Ishikawa (cell line): ENCODE results near the gene HLCS.

ENCODE experiments used
- CEBPB ChIP-seq: IDR thresholded peaks from 2 replicates; pipeline ENCODE4 v1.6.1; 2012
- CREB1 ChIP-seq: IDR thresholded peaks from 2 replicates; pipeline ENCODE4 v1.6.1; 2012; ENCODE audit warnings: low read depth
- EGR1 ChIP-seq: IDR thresholded peaks from 2 replicates; pipeline ENCODE4 v1.6.1; 2012
- EP300 ChIP-seq: IDR thresholded peaks from 2 replicates; pipeline ENCODE4 v1.6.1; 2012; ENCODE audit warnings: borderline replicate concordance
- FOXM1 ChIP-seq: IDR thresholded peaks from 2 replicates; pipeline ENCODE4 v1.6.1; 2012; ENCODE audit warnings: low read depth, borderline replicate concordance
- MAX ChIP-seq: IDR thresholded peaks from 2 replicates; pipeline ENCODE4 v1.6.1; 2012
- NFIC ChIP-seq: IDR thresholded peaks from 2 replicates; pipeline ENCODE4 v1.6.1; 2012
- RAD21 ChIP-seq: IDR thresholded peaks from 2 replicates; pipeline ENCODE4 v1.6.1; 2012; ENCODE audit warnings: low read depth
- TAF1 ChIP-seq: IDR thresholded peaks from 2 replicates; pipeline ENCODE4 v1.6.1; 2012; ENCODE audit warnings: low read depth, mild to moderate bottlenecking
- TCF12 ChIP-seq: IDR thresholded peaks from 2 replicates; pipeline ENCODE4 v1.6.1; 2012; ENCODE audit warnings: low read depth
- TEAD4 ChIP-seq: IDR thresholded peaks from 2 replicates; pipeline ENCODE4 v1.6.1; 2012
- USF1 ChIP-seq: IDR thresholded peaks from 2 replicates; pipeline ENCODE4 v1.6.1; 2012
- YY1 ChIP-seq: IDR thresholded peaks from 2 replicates; pipeline ENCODE4 v1.6.1; 2012; ENCODE audit warnings: low read depth
- ZBTB7A ChIP-seq: IDR thresholded peaks from 2 replicates; pipeline ENCODE4 v1.6.1; 2012; ENCODE audit warnings: low read depth
- TF ChIP-seq, protein P1 (sequence below): IDR thresholded peaks from 2 replicates; pipeline ENCODE4 v1.6.1; 2012; ENCODE audit warnings: low read depth, mild to moderate bottlenecking

Gene HLCS

DNA sequence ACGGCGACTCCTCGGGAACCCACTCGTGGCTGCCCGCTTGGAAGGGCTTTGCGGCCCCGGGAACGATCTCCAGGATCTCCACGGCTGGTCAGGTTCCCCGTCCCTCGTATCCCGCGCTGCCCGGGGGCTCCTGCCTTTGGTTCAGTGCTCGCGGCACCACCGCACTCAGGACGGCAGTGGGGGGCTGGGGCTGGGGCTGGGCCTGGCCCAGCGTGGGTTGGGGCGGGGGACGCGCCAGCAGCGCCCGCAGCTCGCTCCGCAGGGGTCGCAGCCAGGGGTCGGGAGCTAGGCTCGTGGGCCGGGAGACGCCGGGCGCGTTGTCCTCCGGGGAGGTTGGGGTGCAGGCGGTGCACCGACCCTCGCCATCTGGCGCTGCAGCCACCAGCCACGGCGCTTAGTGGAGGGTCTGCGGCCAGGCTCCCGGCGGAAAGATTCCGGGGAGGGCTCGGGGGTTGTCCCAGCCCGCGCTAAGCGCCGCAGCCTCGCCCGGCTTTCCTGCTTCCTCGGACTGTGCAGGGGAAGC lies 258.6 kb downstream of the HLCS start:
- TF ChIP-seq MAX (no peak), EP300 (no peak), TCF12 (no peak), NFIC (no peak), RAD21 (no peak), YY1 (no peak), CEBPB (no peak), FOXM1 (no peak), EGR1 (no peak), USF1 (no peak), TAF1 (no peak), TEAD4 (no peak), ZBTB7A (no peak), CREB1 (no peak)
- TF ChIP-seq, protein P1, sequence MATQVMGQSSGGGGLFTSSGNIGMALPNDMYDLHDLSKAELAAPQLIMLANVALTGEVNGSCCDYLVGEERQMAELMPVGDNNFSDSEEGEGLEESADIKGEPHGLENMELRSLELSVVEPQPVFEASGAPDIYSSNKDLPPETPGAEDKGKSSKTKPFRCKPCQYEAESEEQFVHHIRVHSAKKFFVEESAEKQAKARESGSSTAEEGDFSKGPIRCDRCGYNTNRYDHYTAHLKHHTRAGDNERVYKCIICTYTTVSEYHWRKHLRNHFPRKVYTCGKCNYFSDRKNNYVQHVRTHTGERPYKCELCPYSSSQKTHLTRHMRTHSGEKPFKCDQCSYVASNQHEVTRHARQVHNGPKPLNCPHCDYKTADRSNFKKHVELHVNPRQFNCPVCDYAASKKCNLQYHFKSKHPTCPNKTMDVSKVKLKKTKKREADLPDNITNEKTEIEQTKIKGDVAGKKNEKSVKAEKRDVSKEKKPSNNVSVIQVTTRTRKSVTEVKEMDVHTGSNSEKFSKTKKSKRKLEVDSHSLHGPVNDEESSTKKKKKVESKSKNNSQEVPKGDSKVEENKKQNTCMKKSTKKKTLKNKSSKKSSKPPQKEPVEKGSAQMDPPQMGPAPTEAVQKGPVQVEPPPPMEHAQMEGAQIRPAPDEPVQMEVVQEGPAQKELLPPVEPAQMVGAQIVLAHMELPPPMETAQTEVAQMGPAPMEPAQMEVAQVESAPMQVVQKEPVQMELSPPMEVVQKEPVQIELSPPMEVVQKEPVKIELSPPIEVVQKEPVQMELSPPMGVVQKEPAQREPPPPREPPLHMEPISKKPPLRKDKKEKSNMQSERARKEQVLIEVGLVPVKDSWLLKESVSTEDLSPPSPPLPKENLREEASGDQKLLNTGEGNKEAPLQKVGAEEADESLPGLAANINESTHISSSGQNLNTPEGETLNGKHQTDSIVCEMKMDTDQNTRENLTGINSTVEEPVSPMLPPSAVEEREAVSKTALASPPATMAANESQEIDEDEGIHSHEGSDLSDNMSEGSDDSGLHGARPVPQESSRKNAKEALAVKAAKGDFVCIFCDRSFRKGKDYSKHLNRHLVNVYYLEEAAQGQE, result no peak

DNA sequence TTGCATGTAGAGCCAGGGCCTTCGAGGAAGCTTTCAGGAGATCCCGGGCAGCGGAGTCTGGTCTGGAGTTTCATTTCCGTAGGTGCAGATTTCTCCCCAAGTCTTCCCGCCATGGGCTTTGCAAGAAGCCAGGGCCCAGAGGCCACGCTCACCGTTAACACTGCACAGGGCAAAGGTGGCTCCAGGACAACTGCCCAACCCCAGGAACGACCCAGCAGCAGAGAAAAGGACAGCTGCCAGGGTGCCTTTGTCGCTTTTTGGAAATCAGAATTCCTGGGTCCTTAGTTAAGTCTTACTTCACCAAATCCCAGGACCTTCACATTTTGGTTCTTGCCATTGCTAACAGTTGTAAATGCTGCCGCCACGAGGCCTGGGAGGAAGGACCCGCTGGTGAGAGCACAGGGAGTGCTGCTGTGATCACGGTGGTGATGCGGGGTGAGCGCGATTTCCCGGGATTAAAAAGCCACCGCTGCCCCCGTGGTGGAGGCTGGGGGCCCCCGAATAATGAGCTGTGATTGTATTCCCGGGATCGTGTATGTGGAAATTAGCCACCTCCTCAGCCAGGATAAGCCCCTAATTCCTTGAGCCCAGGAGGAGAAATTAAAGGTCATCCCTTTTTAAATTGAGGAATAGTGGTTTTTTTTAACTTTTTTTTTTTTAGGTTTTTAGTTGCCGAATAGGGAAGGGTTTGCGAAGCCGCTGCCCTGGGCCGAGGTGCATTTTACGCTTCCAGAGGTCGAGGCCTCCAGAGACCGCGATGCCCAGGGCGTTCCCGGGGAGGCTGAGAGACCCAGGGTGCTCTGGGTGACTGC lies 259.3 kb downstream of the HLCS start:
- TF ChIP-seq CREB1 (no peak), RAD21 (no peak), FOXM1 (no peak)

- no peak for TF ChIP-seq ZBTB7A
- no peak for TF ChIP-seq YY1
- no peak for TF ChIP-seq USF1
- no peak for TF ChIP-seq CEBPB
- TF ChIP-seq TAF1, result no peak
- TF ChIP-seq RAD21, result no peak
- no peak for TF ChIP-seq EGR1
- no peak for TF ChIP-seq CREB1
- no peak for TF ChIP-seq FOXM1
- TF ChIP-seq TCF12, result no peak
- TF ChIP-seq EP300, result no peak
- TF ChIP-seq MAX, result no peak
- TF ChIP-seq TEAD4, result no peak
- TF ChIP-seq NFIC, result no peak
- TF ChIP-seq, protein P1, result no peak
Observed at GRCh38 chr21:36706482-36706852, 260.0 kb downstream of the HLCS start.

DNA sequence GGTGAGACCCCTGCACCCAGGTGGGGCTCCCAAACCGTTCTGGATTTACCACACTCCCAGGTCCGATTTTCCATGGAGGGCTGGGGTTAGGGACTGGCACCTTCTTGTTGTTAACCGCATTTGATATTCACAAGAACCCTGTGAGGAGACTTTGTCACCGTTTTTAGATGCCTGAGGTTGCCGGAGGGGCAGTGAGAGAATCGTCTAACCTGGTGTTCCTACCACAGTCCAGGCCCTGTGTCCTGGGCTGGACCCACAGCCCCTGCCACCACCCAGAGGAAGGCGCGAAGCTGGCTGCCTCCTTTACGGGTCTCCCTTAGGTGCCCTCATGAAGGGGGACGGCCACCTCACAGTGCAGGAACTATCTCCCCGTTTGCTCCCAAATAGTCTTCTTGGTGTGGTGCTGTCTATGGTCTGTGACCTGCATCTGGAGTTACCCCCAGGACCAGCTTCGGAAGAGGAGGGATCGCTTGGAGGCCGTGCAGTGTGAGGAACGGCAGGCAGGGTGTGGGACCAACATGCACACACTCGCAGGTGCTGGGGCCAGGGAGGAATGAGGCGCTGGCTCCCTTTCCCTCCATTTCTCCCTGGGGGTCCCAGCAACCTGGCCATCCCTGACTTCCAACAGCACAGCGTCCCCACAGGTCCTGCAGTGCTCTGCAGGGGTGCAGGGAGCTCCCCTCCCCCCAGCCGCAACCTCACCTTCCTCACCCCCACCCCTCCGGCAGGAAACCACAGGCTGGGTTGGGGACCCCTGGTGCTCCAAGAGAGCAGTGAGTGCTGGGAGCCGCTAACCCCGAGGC lies 260.6 kb downstream of the HLCS start:
- TF ChIP-seq CREB1 (no peak), EGR1 (no peak), USF1 (no peak), NFIC (no peak), TCF12 (no peak), MAX (no peak), TEAD4 (no peak), RAD21 (no peak), YY1 (no peak), ZBTB7A (no peak), TAF1 (no peak), CEBPB (no peak), EP300 (no peak), FOXM1 (no peak)
- TF ChIP-seq, protein P1, result no peak
